SJSA1 (cell line): ENCODE measurements around the gene RILPL1. TPM values are rescaled to one million over a fixed set of nuclear protein-coding genes. Genes with fewer than 3 reads are reported as not detected.
"Not testable (repeated sequence)": the region's sequence is repeated elsewhere in the genome, so short reads cannot be mapped to it uniquely, and the experiment has no call there.

ENCODE experiments used
- DNase-seq, 2 experiments: peaks; one replicate each; pipeline ENCODE4 v3.0.0-alpha.2; 2015 to 2020; ENCODE audit warnings: low spot score in 2 of 2, low read depth in 1 of 2
- H3K27ac ChIP-seq: fragments of 250-450 bp; sonication (Bioruptor Pico); 2 replicates; pipeline ENCODE4 v1.5.1; 2020; ENCODE audit warnings: mild to moderate bottlenecking, moderate library complexity
- H3K27me3 ChIP-seq: fragments of 250-450 bp; sonication (Bioruptor Pico); replicated peaks from 2 replicates; pipeline ENCODE4 v1.5.1; 2020; ENCODE audit warnings: mild to moderate bottlenecking, moderate library complexity
- H3K36me3 ChIP-seq: fragments of 250-450 bp; sonication (Bioruptor Pico); 2 replicates; pipeline ENCODE4 v1.5.1; 2020; ENCODE audit warnings: mild to moderate bottlenecking
- H3K4me1 ChIP-seq: fragments of 250-450 bp; sonication (Bioruptor Pico); replicated peaks from 2 replicates; pipeline ENCODE4 v1.6.1; 2021; ENCODE audit warnings: mild to moderate bottlenecking
- H3K4me3 ChIP-seq: fragments of 250-450 bp; sonication (Bioruptor Pico); 2 replicates; pipeline ENCODE4 v1.5.1; 2020; ENCODE audit warnings: mild to moderate bottlenecking
- H3K9me3 ChIP-seq: fragments of 250-450 bp; sonication (Bioruptor Pico); replicated peaks from 2 replicates; pipeline ENCODE4 v1.5.1; 2020; ENCODE audit warnings: mild to moderate bottlenecking
- total RNA-seq: library from RNA; depleted of rRNA; stranded (reverse); fragments of >200 nt; shearing (Covaris generic); gene quantifications from 2 replicates; pipeline ENCODE4 v1.2.3, GENCODE V29; 2014

The RILPL1 gene
- total RNA-seq, 1 experiment from 2014 or later = 8.3 TPM

- no peaks in the 10 kb centered on the region for H3K36me3 ChIP-seq
- no peaks in the 10 kb centered on the region for H3K27me3 ChIP-seq
- H3K4me1 ChIP-seq = no peaks in the 10 kb centered on the region
- no peak for DNase-seq
- H3K9me3 ChIP-seq = no peaks in the 10 kb centered on the region
- H3K4me3 ChIP-seq = no peak overlapping the region
- no peak overlapping the region for H3K27ac ChIP-seq
Measured at GRCh38 chr12:123498126-123498825, 35.2 kb downstream of the RILPL1 start.

DNA sequence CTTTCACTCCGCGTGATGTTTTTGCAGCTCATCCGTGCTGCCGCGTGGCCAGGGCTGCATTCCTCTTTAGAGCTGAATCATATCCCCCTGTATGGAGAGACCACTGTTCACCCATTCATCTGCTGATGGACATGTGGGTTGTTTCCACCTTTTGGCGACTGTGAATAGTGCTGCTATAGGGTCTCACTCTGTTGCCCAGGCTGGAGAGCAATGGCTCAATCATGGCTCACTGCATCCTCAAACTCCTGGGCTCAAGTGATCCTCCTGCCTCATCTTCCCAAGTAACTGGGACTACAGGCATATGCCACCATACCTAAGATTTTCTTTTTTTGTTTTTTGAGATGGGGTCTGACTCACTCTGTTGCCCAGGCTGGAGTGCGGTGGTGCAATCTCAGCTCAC lies 36.5 kb downstream of the RILPL1 start:
- no peak for DNase-seq
- no peaks in the 10 kb centered on the region for H3K27me3 ChIP-seq
- H3K36me3 ChIP-seq = no peaks in the 10 kb centered on the region
- no peaks in the 10 kb centered on the region for H3K4me1 ChIP-seq
- H3K27ac ChIP-seq = no peak overlapping the region
- no peak overlapping the region for H3K4me3 ChIP-seq
- H3K9me3 ChIP-seq = no peaks in the 10 kb centered on the region

DNA sequence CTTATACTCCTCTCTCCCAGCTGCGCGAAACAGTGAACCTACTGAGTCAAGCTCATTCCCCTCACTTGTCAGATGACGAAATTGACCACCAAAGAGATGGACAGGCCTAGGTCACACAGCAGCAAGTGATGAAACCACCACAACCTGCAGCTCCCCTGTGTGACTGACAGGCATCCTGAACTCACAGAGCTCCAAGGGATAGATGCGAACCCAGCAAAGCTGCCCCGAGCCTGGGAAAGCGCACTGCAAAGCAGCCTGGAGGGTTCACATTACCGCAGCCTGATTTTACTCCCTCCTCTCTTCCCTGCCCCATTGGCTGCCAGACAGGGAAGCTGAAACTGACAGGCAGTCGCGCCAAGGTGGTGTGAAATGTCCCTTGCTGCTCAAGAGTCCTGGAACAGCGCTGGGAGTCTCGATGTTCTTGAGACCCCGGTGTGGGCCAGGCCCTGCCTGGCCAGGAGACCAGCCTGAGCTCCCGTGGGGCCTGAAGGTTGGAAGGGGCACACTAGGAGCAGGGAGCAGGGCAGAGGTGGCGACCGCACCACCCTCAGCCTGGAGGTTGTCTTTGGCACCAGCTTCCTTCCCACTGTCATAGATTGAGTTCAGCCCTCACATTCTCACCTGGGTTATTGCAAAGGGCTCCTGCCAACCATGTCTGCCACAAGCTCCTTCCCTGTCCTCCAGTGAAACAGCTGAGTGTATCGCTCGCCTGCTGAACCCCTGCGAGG lies 39.2 kb downstream of the RILPL1 start:
- Histone ChIP-seq H3K9me3 (no peaks in the 10 kb centered on the region), H3K27ac (no peak overlapping the region), H3K36me3 (no peaks in the 10 kb centered on the region), H3K4me3 (no peak overlapping the region), H3K27me3 (no peaks in the 10 kb centered on the region), H3K4me1 (no peaks in the 10 kb centered on the region)
- no peak for DNase-seq

- not testable (repeated sequence) for H3K9me3 ChIP-seq, H3K36me3 ChIP-seq, DNase-seq, H3K27me3 ChIP-seq, H3K4me3 ChIP-seq, H3K27ac ChIP-seq, H3K4me1 ChIP-seq
Measured at GRCh38 chr12:123492339-123493039, 41.0 kb downstream of the RILPL1 start.

GRCh38 chr12:123491481-123491880 lies 42.0 kb downstream of the RILPL1 start:
- Histone ChIP-seq H3K4me1 (no peaks in the 10 kb centered on the region), H3K27me3 (no peaks in the 10 kb centered on the region), H3K4me3 (no peak overlapping the region), H3K9me3 (no peaks in the 10 kb centered on the region), H3K36me3 (no peaks in the 10 kb centered on the region), H3K27ac (no peak overlapping the region)
- DNase-seq = no peak

- no peak overlapping the region for H3K4me3 ChIP-seq
- H3K27ac ChIP-seq = no peak overlapping the region
- H3K36me3 ChIP-seq = no peaks in the 10 kb centered on the region
- H3K4me1 ChIP-seq = no peaks in the 10 kb centered on the region
- no peaks in the 10 kb centered on the region for H3K9me3 ChIP-seq
- no peak for DNase-seq
- no peaks in the 10 kb centered on the region for H3K27me3 ChIP-seq
Measured at GRCh38 chr12:123491056-123491455, 42.5 kb downstream of the RILPL1 start.

DNA sequence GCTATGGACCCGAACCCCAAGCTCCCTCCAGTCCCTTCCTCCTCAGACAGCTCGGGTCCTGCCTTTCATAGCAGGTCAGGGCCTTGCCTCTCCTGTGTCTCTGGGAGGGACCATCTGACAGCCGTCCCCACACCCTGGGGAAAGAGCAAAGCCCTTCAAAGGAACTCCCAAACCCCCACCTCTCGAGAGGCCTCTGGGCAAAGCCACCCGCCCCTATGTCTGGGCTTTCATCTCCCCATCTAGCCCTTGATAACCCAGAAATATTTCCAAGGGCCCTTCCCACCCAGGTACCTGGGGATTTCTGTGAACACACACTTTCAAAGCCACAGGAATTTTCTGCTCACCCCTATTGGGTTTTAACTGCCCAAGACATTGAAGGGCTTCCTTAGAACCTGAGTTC lies 43.4 kb downstream of the RILPL1 start:
- H3K36me3 ChIP-seq = no peaks in the 10 kb centered on the region
- DNase-seq = no peak

DNA sequence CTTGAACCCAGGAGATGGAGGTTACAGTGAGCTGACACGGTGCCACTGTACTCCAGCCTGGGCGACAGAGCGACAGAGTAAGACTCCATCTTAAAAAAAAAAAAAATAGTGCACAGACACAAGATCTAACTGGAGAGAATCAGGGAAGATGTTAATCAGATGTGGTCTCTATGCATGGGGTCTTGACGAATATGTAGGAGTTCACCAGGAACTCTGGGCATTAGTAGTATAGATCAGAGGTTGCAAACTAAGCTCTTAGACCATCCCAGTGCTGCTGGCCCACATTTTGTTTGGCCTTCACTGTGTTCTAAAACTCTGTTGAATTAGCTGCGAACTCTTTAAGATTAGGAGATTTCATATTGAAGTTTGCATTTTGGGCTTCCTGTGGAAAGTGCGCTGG lies 43.9 kb downstream of the RILPL1 start:
- H3K9me3 ChIP-seq = no peaks in the 10 kb centered on the region

More for the DNA sequence above, 43.4 kb downstream of the RILPL1 start:
- Histone ChIP-seq H3K27me3 (no peaks in the 10 kb centered on the region), H3K4me1 (no peaks in the 10 kb centered on the region), H3K9me3 (no peaks in the 10 kb centered on the region), H3K4me3 (no peak overlapping the region), H3K27ac (no peak overlapping the region)

DNA sequence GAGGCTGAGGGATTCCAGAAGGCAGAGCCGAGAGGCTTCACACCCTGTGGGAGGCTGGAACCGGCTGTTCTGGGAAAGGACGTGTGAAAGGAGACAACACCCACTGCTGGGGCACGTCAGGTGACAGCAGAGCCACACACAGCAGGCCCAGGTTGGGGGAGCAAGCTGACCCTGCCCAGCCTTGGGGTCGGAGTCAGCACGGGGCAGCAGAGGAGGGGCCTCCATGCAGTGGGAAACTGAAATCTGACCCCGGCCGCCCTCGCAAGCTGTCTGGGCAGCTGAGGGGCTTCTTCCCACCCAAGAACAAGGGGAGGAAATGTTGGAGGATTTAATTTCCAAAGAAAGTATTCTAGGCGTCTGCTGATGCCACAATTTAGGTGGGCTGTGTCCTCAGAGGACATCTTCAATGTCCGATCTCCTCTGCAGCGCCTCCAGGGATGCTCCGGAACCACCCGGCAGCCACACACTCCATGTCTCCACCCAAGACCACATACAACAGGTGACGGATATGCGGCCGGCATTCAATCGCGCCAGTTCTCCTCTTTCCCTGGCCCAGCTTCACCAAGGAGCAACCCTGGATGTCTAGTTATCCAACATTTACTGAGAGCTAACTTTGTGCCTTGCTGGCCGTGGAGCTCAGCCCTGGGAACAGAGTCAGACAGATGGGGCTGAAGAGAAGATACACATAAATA lies 44.8 kb downstream of the RILPL1 start:
- Histone ChIP-seq H3K9me3 (no peaks in the 10 kb centered on the region), H3K27ac (no peak overlapping the region), H3K4me1 (no peaks in the 10 kb centered on the region), H3K36me3 (no peaks in the 10 kb centered on the region), H3K27me3 (no peaks in the 10 kb centered on the region), H3K4me3 (no peak overlapping the region)
- no peak for DNase-seq

More for the DNA sequence above, 43.9 kb downstream of the RILPL1 start:
- Histone ChIP-seq H3K27me3 (no peaks in the 10 kb centered on the region), H3K36me3 (no peaks in the 10 kb centered on the region), H3K4me3 (no peak overlapping the region), H3K27ac (no peak overlapping the region), H3K4me1 (no peaks in the 10 kb centered on the region)
- DNase-seq = no peak

DNA sequence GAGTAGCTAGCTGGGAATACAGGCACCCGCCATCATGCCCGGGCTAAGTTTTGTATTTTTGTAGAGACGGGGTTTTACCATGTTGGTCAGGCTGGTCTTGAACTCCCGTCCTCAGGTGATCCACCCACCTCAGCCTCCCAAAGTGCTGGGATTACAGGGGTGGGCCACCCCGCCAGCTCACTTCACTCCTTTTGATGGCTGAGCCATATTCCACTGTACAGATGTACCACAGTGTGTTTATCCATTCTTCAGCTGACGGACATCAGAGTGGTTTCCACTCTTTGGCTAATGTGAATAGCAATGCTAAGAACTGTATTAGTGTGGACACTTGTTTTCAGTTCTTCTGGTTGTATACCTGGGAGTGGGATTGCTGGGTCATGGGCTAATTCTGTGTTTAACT lies 46.1 kb downstream of the RILPL1 start:
- H3K36me3 ChIP-seq = no peaks in the 10 kb centered on the region
- H3K4me1 ChIP-seq = no peaks in the 10 kb centered on the region
- H3K27ac ChIP-seq = no peak overlapping the region
- no peak overlapping the region for H3K4me3 ChIP-seq
- H3K9me3 ChIP-seq = no peaks in the 10 kb centered on the region
- H3K27me3 ChIP-seq = no peaks in the 10 kb centered on the region
- no peak for DNase-seq

- Histone ChIP-seq H3K36me3 (no peaks in the 10 kb centered on the region), H3K4me3 (no peak overlapping the region), H3K27ac (no peak overlapping the region), H3K9me3 (no peaks in the 10 kb centered on the region), H3K27me3 (no peaks in the 10 kb centered on the region), H3K4me1 (no peaks in the 10 kb centered on the region)
- no peak for DNase-seq
Measured at GRCh38 chr12:123485756-123486155, 47.8 kb downstream of the RILPL1 start.

DNA sequence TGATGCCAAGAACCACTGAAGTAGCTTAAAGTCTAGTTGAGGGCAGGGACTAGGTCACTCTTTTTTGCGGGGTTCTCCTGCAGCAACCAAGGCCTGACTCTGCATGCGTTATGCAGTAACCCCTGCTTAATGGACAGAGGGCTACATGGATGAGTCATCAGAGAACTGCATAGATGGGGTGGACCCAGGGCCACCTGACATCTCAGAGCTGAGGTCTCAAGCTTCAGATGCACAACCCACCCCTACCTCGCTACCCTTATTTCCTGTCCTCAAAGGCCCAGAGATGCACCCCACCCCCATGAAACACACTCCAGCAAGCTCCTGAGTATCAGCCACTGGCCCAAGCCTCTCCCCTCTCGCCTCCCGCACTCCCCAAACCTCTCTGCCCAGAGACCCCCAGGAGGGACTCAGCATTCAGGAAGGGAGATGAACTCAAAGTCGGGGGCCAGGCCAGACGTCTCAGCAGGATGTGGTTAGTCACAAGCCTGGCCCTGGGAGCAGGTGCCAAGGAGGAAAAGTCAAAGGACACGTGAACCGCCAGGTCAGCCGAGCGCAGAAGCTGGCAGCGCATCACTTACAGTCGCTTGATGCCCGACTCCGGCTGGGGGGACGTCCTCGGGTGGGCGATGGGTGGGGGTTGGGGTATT lies 49.8 kb downstream of the RILPL1 start:
- DNase-seq = no peak
- H3K27ac ChIP-seq = no peak overlapping the region
- no peaks in the 10 kb centered on the region for H3K9me3 ChIP-seq
- H3K36me3 ChIP-seq = 0 out of 2 replicates have a peak, but pooled peaks cover 4% of the 10 kb centered on the region
- no peak overlapping the region for H3K4me3 ChIP-seq
- H3K27me3 ChIP-seq = no peaks in the 10 kb centered on the region
- peaks cover 10% of the 10 kb centered on the region for H3K4me1 ChIP-seq

DNA sequence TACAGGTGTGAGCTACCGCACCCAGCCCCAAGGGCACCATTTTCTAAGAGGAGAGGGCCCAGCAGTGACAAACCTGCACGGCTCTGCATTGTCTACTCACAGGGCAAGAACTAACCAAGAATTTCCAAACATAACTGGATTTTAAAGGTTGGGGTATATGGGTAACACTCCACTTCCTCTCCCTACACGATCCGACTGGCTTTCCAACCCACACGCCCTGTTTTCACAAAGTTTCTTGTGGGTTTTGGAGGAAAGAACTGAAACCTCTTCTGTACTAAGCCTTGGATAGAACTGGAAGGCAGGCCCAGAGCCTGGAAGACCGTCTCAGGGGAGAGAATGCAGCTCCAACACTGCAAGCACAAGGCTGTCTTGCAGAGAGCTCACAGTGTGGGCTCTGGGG lies 50.6 kb downstream of the RILPL1 start:
- 0 out of 2 replicates have a peak, but pooled peaks cover 4% of the 10 kb centered on the region for H3K36me3 ChIP-seq
- no peaks in the 10 kb centered on the region for H3K9me3 ChIP-seq
- H3K27me3 ChIP-seq = no peaks in the 10 kb centered on the region
- no peak overlapping the region for H3K27ac ChIP-seq
- H3K4me1 ChIP-seq = peaks cover 14% of the 10 kb centered on the region
- no peak overlapping the region for H3K4me3 ChIP-seq
- DNase-seq = no peak
